Esophagus squamous epithelium (tissue), 4 donors: ENCODE measurements around the gene WDR45.

Source experiments
- CTCF ChIP-seq, 6 experiments: fragments of 450-650 bp in 4 of 6; fragments of 200-600 bp in 2 of 6; sonication (generic) in 2 of 6; IDR thresholded peaks; one replicate each; pipeline ENCODE4 v1.5.1; 2016 to 2019; ENCODE audit warnings: antibody characterized with exemption in 6 of 6, mild to moderate bottlenecking in 4 of 6, moderate library complexity in 4 of 6
- POLR2A ChIP-seq, 4 donors: fragments of 450-650 bp; IDR thresholded peaks; one replicate each; pipeline ENCODE4 v1.6.1; 2017; ENCODE audit warnings: antibody characterized with exemption in 4 of 4, mild to moderate bottlenecking in 4 of 4, moderate library complexity in 3 of 4

GRCh38 chrX:49108641-49109040 is 29.0 kb upstream of the WDR45 start:
- no peak for TF ChIP-seq POLR2A (IDR thresholded peaks at IDR 0.05)
- TF ChIP-seq CTCF (IDR thresholded peaks at IDR 0.05), result no peak
